NT2/D1 (cell line): Measurements from ENCODE around the gene CIB2.

Experiments used
- SUZ12 ChIP-seq: IDR thresholded peaks from 2 replicates; pipeline ENCODE4 v1.6.1; 2011; ENCODE audit not compliant: insufficient read length, insufficient read depth; ENCODE audit errors: extremely low read depth
- YY1 ChIP-seq: IDR thresholded peaks from 2 replicates; pipeline ENCODE4 v1.6.1; 2011; ENCODE audit not compliant: insufficient read length, insufficient read depth
- ZNF274 ChIP-seq: IDR thresholded peaks from 2 replicates; pipeline ENCODE4 v1.6.1; 2011; ENCODE audit warnings: mild to moderate bottlenecking, low read depth, low read length

DNA sequence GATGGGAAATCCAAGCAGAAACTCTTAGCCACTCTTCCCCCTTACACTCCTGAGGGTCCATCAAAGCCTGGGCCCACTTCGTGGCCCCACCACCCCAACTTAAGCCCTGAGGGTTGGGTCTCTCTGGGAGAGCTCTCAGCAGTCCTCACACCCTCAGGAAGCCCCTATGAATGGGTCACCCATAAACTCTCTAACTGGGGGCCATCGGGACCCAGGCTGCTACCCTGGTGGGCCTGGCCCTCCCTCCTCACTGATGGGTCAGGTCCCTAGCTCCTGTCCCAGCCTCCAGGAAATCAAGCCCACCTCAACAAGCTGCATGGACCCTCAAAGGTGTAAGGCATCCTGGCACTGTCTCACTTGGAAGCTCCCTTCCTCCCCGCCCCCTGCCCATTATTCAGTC lies 19.5 kb downstream of the CIB2 start:
- TF ChIP-seq ZNF274 (no peak), SUZ12 (no peak), YY1 (no peak)
